Hematopoietic multipotent progenitor cell treated with erythropoietin and hydrocortisone succinate and interleukin-3 and kit ligand, for 17 days (in vitro differentiated cells): ENCODE measurements around the gene PAPPA.

Experiments used
- DNase-seq: peaks from one replicate; pipeline ENCODE4 v3.0.0-alpha.2; 2015; ENCODE audit warnings: low spot score

The PAPPA gene

GRCh38 chr9:116275418-116276195 is 122.0 kb downstream of the PAPPA start:
- DNase-seq: no peak

- no peak for DNase-seq
Measured at GRCh38 chr9:116276196-116276493, 122.6 kb downstream of the PAPPA start.

GRCh38 chr9:116276651-116277121 is 123.1 kb downstream of the PAPPA start:
- DNase-seq: no peak

GRCh38 chr9:116278326-116278725 is 124.7 kb downstream of the PAPPA start:
- no peak for DNase-seq

- no peak for DNase-seq
Measured at GRCh38 chr9:116279230-116279629, 125.6 kb downstream of the PAPPA start.

GRCh38 chr9:116280529-116280928 is 126.9 kb downstream of the PAPPA start:
- no peak for DNase-seq

- DNase-seq: no peak
Measured at GRCh38 chr9:116282597-116282996, 129.0 kb downstream of the PAPPA start.

- no peak for DNase-seq
Measured at GRCh38 chr9:116284518-116284917, 130.9 kb downstream of the PAPPA start.

GRCh38 chr9:116285320-116285719 is 131.7 kb downstream of the PAPPA start:
- no peak for DNase-seq

- no peak for DNase-seq
Measured at GRCh38 chr9:116286297-116286696, 132.7 kb downstream of the PAPPA start.

- DNase-seq: no peak
Measured at GRCh38 chr9:116287721-116288120, 134.1 kb downstream of the PAPPA start.

- DNase-seq: no peak
Measured at GRCh38 chr9:116288658-116289057, 135.1 kb downstream of the PAPPA start.

GRCh38 chr9:116297346-116297745 is 143.8 kb downstream of the PAPPA start:
- DNase-seq: no peak

GRCh38 chr9:116298249-116298648 is 144.7 kb downstream of the PAPPA start:
- DNase-seq: no peak

GRCh38 chr9:116298878-116299391 is 145.3 kb downstream of the PAPPA start:
- no peak for DNase-seq

- DNase-seq: no peak
Measured at GRCh38 chr9:116300360-116300870, 146.8 kb downstream of the PAPPA start.

- no peak for DNase-seq
Measured at GRCh38 chr9:116303270-116303669, 149.7 kb downstream of the PAPPA start.

- DNase-seq: no peak
Measured at GRCh38 chr9:116303886-116304538, 150.4 kb downstream of the PAPPA start.

GRCh38 chr9:116304761-116305160 is 151.2 kb downstream of the PAPPA start:
- no peak for DNase-seq

GRCh38 chr9:116308076-116308475 is 154.5 kb downstream of the PAPPA start:
- DNase-seq: no peak

- no peak for DNase-seq
Measured at GRCh38 chr9:116309900-116310611, 156.5 kb downstream of the PAPPA start.

GRCh38 chr9:116312221-116312620 is 158.6 kb downstream of the PAPPA start:
- DNase-seq: no peak

- no peak for DNase-seq
Measured at GRCh38 chr9:116313638-116314037, 160.0 kb downstream of the PAPPA start.
